HepG2 (cell line): ENCODE measurements around the gene SPP1. TPM values are rescaled to one million over a fixed set of nuclear protein-coding genes. Genes with fewer than 3 reads are reported as not detected.

Source experiments
- ATAC-seq: fragments of 200-7000 bp; cut with Tn5 transposase; 3 replicates; pipeline ENCODE4 v1.9.1; 2020; ENCODE audit warnings: mild to moderate bottlenecking, moderate library complexity
- Bru-seq: library from RNA; stranded (reverse); fragments of 400-500 nt; gene quantifications from one replicate; lab custom pipeline; 2021; lab: Mats Ljungman, UMichigan
- BruChase-seq, 2 experiments: library from RNA; stranded (reverse); fragments of 400-500 nt; gene quantifications; one replicate each; lab custom pipeline; 2021; lab: Mats Ljungman, UMichigan
- BruUV-seq: library from RNA; stranded (reverse); fragments of 400-500 nt; replicated peaks from 2 replicates; lab custom pipeline; 2021; lab: Mats Ljungman, UMichigan
- CTCF ChIA-PET: fragments of 300-600 bp; formaldehyde crosslinking; extraction: SDS; loops from one replicate; lab custom pipeline; 2021; ENCODE audit warnings: low total read pairs, inconsistent platforms, low intra/inter-chr PET ratio; lab: Yijun Ruan, JAX
- POLR2A ChIA-PET: fragments of 350-600 bp; sonication (Branson Sonifier 250); formaldehyde crosslinking; loops from one replicate; lab custom pipeline; 2020; ENCODE audit warnings: antibody characterized with exemption, inconsistent platforms; lab: Yijun Ruan, JAX
- DNase-seq: peaks from one replicate; pipeline ENCODE4 v3.0.0-alpha.2; 2015; ENCODE audit warnings: low spot score
- FAIRE-seq: peaks from 3 replicates; lab custom pipeline; 2011; peaks lifted over from hg19 to GRCh38; lab: Jason Lieb, UNC
- H2AFZ ChIP-seq: one replicate; pipeline ENCODE4 v1.6.1; 2011; ENCODE audit warnings: low read length, inconsistent platforms
- H3K27ac ChIP-seq: fragments of 300-600 bp; 3 replicates; pipeline ENCODE4 v1.8.0; 2011; ENCODE audit warnings: mixed run types, mild to moderate bottlenecking, mixed read lengths, low read length, inconsistent platforms; ENCODE audit not compliant: insufficient read depth; ENCODE audit errors: extremely low read length
- H3K27me3 ChIP-seq, 2 experiments: fragments of 200-600 bp in 1 of 2; 2 replicates in 1 of 2; 3 replicates in 1 of 2; pipeline versions ENCODE4 v1.6.0 to v1.8.0; 2011; ENCODE audit warnings: low read length in 2 of 2, mild to moderate bottlenecking in 2 of 2, moderate library complexity in 2 of 2, inconsistent platforms in 1 of 2; ENCODE audit not compliant: insufficient read depth in 2 of 2, control insufficient read depth in 1 of 2
- H3K36me3 ChIP-seq, 2 experiments: fragments of 200-600 bp in 1 of 2; replicated peaks in 1 of 2; 2 replicates in 1 of 2; 3 replicates in 1 of 2; pipeline versions ENCODE4 v1.5.1 to v1.8.0; 2011; ENCODE audit warnings: low read length in 2 of 2, inconsistent platforms in 1 of 2; ENCODE audit not compliant: insufficient read depth in 2 of 2, control insufficient read depth in 1 of 2
- H3K4me1 ChIP-seq: 2 replicates; pipeline ENCODE4 v1.5.1; 2012; ENCODE audit warnings: low read length, inconsistent platforms; ENCODE audit not compliant: insufficient read depth
- H3K4me2 ChIP-seq: 2 replicates; pipeline ENCODE4 v1.6.0; 2011; ENCODE audit warnings: low read depth, low read length, inconsistent platforms
- H3K4me3 ChIP-seq, 3 experiments: fragments of 200-600 bp in 1 of 3; sonication (generic), shearing (Covaris generic) in 1 of 3; replicated peaks in 1 of 3; 2 replicates each; pipeline ENCODE4 v1.5.1; 2011 to 2016; ENCODE audit warnings: low read length in 3 of 3, inconsistent platforms in 2 of 3, low read depth in 2 of 3, mild to moderate bottlenecking in 2 of 3, control low read depth in 1 of 3, mixed read lengths in 1 of 3; ENCODE audit not compliant: insufficient read depth in 1 of 3
- H3K79me2 ChIP-seq: one replicate; pipeline ENCODE4 v1.6.1; 2011; ENCODE audit warnings: low read length, inconsistent platforms; ENCODE audit not compliant: insufficient read depth
- H3K9ac ChIP-seq: 2 replicates; pipeline ENCODE4 v1.6.0; 2011; ENCODE audit warnings: mild to moderate bottlenecking, low read depth, low read length, inconsistent platforms; ENCODE audit not compliant: insufficient read depth
- H3K9me3 ChIP-seq: 2 replicates; pipeline ENCODE4 v1.5.1; 2012; ENCODE audit warnings: mild to moderate bottlenecking, low read length
- H4K20me1 ChIP-seq: 2 replicates; pipeline ENCODE4 v1.6.0; 2011; ENCODE audit warnings: inconsistent platforms, mild to moderate bottlenecking, low read length, moderate library complexity; ENCODE audit not compliant: insufficient read depth
- ATM ChIP-seq: fragments of 450-650 bp; IDR thresholded peaks from 2 replicates; pipeline ENCODE4 v1.7.1; 2017; ENCODE audit warnings: mild to moderate bottlenecking, borderline replicate concordance
- CCDC6 ChIP-seq: sonication (generic); formaldehyde crosslinking; IDR thresholded peaks from 2 replicates; pipeline ENCODE4 v1.8.1; 2022; ENCODE audit warnings: mild to moderate bottlenecking, missing genetic modification reagents, moderate library complexity
- GATAD1 ChIP-seq: IDR thresholded peaks from 2 replicates; pipeline ENCODE4 v1.6.1; 2016; ENCODE audit warnings: missing genetic modification reagents, missing compliant biosample characterization
- HDAC2 ChIP-seq: sonication (generic); formaldehyde crosslinking; IDR thresholded peaks from 2 replicates; pipeline ENCODE4 v1.4.0; 2020; ENCODE audit warnings: missing genetic modification reagents
- IRF2 ChIP-seq: IDR thresholded peaks from 2 replicates; pipeline ENCODE4 v1.6.1; 2018; ENCODE audit warnings: missing genetic modification reagents, missing compliant biosample characterization
- JUN ChIP-seq: sonication (generic); formaldehyde crosslinking; IDR thresholded peaks from 2 replicates; pipeline ENCODE4 v1.4.0; 2020; ENCODE audit warnings: mild to moderate bottlenecking, missing genetic modification reagents
- MEIS1 ChIP-seq: sonication (generic); formaldehyde crosslinking; IDR thresholded peaks from 2 replicates; pipeline ENCODE4 v1.9.0; 2021; ENCODE audit warnings: mild to moderate bottlenecking, missing genetic modification reagents, moderate library complexity, borderline replicate concordance
- POLR2AphosphoS5 ChIP-seq: IDR thresholded peaks from 2 replicates; pipeline ENCODE4 v1.6.1; 2012; ENCODE audit warnings: low read depth, low read length
- POLR2G ChIP-seq: fragments of 200-400 bp; formaldehyde crosslinking; IDR thresholded peaks from 2 replicates; pipeline ENCODE4 v1.6.1; 2018; ENCODE audit warnings: mild to moderate bottlenecking, low read depth, low read length, moderate library complexity
- SOX13 ChIP-seq, 3 experiments: fragments of 450-650 bp in 1 of 3; sonication (generic) in 1 of 3; formaldehyde crosslinking in 1 of 3; IDR thresholded peaks in 2 of 3; conservative IDR thresholded peaks in 1 of 3; 2 replicates each; pipeline versions ENCODE4 v1.5.0 to v1.6.1; 2016 to 2020; ENCODE audit warnings: antibody characterized with exemption in 1 of 3, mild to moderate bottlenecking in 1 of 3, missing compliant biosample characterization in 1 of 3, missing genetic modification reagents in 1 of 3, moderate library complexity in 1 of 3
- TARDBP ChIP-seq: sonication (generic); formaldehyde crosslinking; IDR thresholded peaks from 2 replicates; pipeline ENCODE4 v1.8.0; 2022; ENCODE audit warnings: mild to moderate bottlenecking, missing genetic modification reagents
- ZKSCAN1 ChIP-seq: fragments of 150-350 bp; IDR thresholded peaks from 2 replicates; pipeline ENCODE4 v1.6.1; 2014; ENCODE audit warnings: low read length
- ZNF138 ChIP-seq: sonication (generic); formaldehyde crosslinking; IDR thresholded peaks from 2 replicates; pipeline ENCODE4 v1.5.0; 2020; ENCODE audit warnings: mild to moderate bottlenecking, low read depth, missing genetic modification reagents
- ZNF282 ChIP-seq: fragments of 450-650 bp; IDR thresholded peaks from 2 replicates; pipeline ENCODE4 v1.6.1; 2018; ENCODE audit not compliant: partially characterized antibody
- ZNF292 ChIP-seq: sonication (generic); formaldehyde crosslinking; IDR thresholded peaks from 2 replicates; pipeline ENCODE4 v1.8.1; 2022; ENCODE audit warnings: mild to moderate bottlenecking, low read depth, missing genetic modification reagents, borderline replicate concordance
- ZNF3 ChIP-seq: IDR thresholded peaks from 2 replicates; pipeline ENCODE4 v1.7.0; 2017; ENCODE audit warnings: inconsistent platforms
- ZNF44 ChIP-seq: sonication (generic); formaldehyde crosslinking; IDR thresholded peaks from 2 replicates; pipeline ENCODE4 v1.5.1; 2020; ENCODE audit warnings: mild to moderate bottlenecking, missing genetic modification reagents
- ZNF563 ChIP-seq: sonication (generic); formaldehyde crosslinking; IDR thresholded peaks from 2 replicates; pipeline ENCODE4 v1.8.0; 2022; ENCODE audit warnings: mild to moderate bottlenecking, moderate library complexity, missing genetic modification reagents
- ZNF749 ChIP-seq: sonication (generic); formaldehyde crosslinking; IDR thresholded peaks from 2 replicates; pipeline ENCODE4 v1.8.0; 2022; ENCODE audit warnings: mild to moderate bottlenecking, missing genetic modification reagents, moderate library complexity, borderline replicate concordance
- WGBS: methylation state at CpG from one replicate; pipeline ENCODE4 v1.1.6; 2017; ENCODE audit warnings: low lambda C conversion rate; 5-methylcytosine and 5-hydroxymethylcytosine counted together
- in situ Hi-C: cut with HindIII; loops from 2 replicates; pipeline ENCODE4 v1.10.0; 2017; ENCODE audit warnings: low pct_unique_long_range_greater_than_20kb; ENCODE audit not compliant: extremely low pct_ligation_motif_present
- intact Hi-C: fragments of 100-400 bp; cut with micrococcal nuclease; formaldehyde crosslinking; loops from one replicate; pipeline ENCODE4 v1.10.0; 2022; ENCODE audit not compliant: unreplicated experiment
- long read RNA-seq, 2 experiments: library from RNA in 1 of 2; library from polyadenylated mRNA in 1 of 2; stranded (forward) in 1 of 2; unstranded in 1 of 2; transcript quantifications; one replicate each; pipeline ENCODE4 v2.0.0, GENCODE V29; 2019 to 2022
- polyA minus RNA-seq, 3 experiments: library from RNA; depleted of rRNA, polyadenylated mRNA; stranded (reverse); fragments of >200 nt; gene quantifications; 2 replicates each; pipeline ENCODE4 v1.2.3, GENCODE V29; 2011; ENCODE audit warnings: low replicate concordance in 1 of 3
- polyA plus RNA-seq, 8 experiments: library from polyadenylated mRNA; depleted of rRNA in 3 of 8; stranded (reverse) in 7 of 8; unstranded in 1 of 8; fragments of >200 nt; fragmentation: Illumina TruSeq in 4 of 8; extraction: Trizol in 4 of 8; gene quantifications; 2 replicates each; pipeline versions ENCODE4 v1.2.1 to v1.2.3, GENCODE V29; 2011 to 2016; ENCODE audit warnings: low read depth in 4 of 8, missing spikeins in 1 of 8, mixed read lengths in 1 of 8; ENCODE audit not compliant: insufficient read depth in 1 of 8
- total RNA-seq, 5 experiments: library from RNA; depleted of rRNA; stranded (reverse); fragments of >200 nt; fragmentation: Illumina TruSeq; extraction: Trizol; gene quantifications; 2 replicates each; pipeline ENCODE4 v1.2.3, GENCODE V29; 2016; ENCODE audit warnings: low read depth in 1 of 5
- TF ChIP-seq, protein P1 (sequence below): sonication (generic); formaldehyde crosslinking; IDR thresholded peaks from 2 replicates; pipeline ENCODE4 v1.5.0; 2020; ENCODE audit warnings: missing genetic modification reagents, mild to moderate bottlenecking, borderline replicate concordance

The SPP1 gene
- total RNA-seq (2016; rRNA removed; fragmentation: Illumina TruSeq; extraction: Trizol): 418 and 788 TPM in 2 replicates
- 44.1 and 44.9 TPM in 2 replicates for total RNA-seq (2016; cell fraction: cytosol; rRNA removed; fragmentation: Illumina TruSeq; extraction: Trizol; ENCODE audit: low read depth)
- total RNA-seq (2016; cell fraction: insoluble cytoplasmic fraction; rRNA removed; fragmentation: Illumina TruSeq; extraction: Trizol): 406 and 814 TPM in 2 replicates
- 68.4 and 71.3 TPM in 2 replicates for total RNA-seq (2016; cell fraction: membrane; rRNA removed; fragmentation: Illumina TruSeq; extraction: Trizol)
- 642 and 705 TPM in 2 replicates for total RNA-seq (2016; cell fraction: nucleus; rRNA removed; fragmentation: Illumina TruSeq; extraction: Trizol)
- 258 and 682 TPM in 2 replicates for polyA plus RNA-seq (2011; rRNA removed)
- polyA plus RNA-seq (2011; cell fraction: cytosol; rRNA removed): 285 and 477 TPM in 2 replicates
- polyA plus RNA-seq (2011; cell fraction: nucleus; rRNA removed): 82.2 and 146 TPM in 2 replicates
- polyA plus RNA-seq (2012): 66.0 and 113 TPM in 2 replicates
- 58.0 and 61.3 TPM in 2 replicates for polyA plus RNA-seq (2016; cell fraction: cytosol; fragmentation: Illumina TruSeq; extraction: Trizol; ENCODE audit: low read depth)
- 480 and 506 TPM in 2 replicates for polyA plus RNA-seq (2016; cell fraction: insoluble cytoplasmic fraction; fragmentation: Illumina TruSeq; extraction: Trizol; ENCODE audit: low read depth)
- 68.7 and 70.1 TPM in 2 replicates for polyA plus RNA-seq (2016; cell fraction: membrane; fragmentation: Illumina TruSeq; extraction: Trizol; ENCODE audit: low read depth)
- polyA plus RNA-seq (2016; cell fraction: nucleus; fragmentation: Illumina TruSeq; extraction: Trizol; ENCODE audit: insufficient read depth, low read depth): 1,156 and 1,237 TPM in 2 replicates
- 457 TPM in 1 of 2 replicates, not detected in the other for polyA minus RNA-seq (2011; rRNA and poly(A)+ RNA removed; ENCODE audit: low replicate concordance)
- 146 and 227 TPM in 2 replicates for polyA minus RNA-seq (2011; cell fraction: cytosol; rRNA and poly(A)+ RNA removed)
- 50.8 and 72.7 TPM in 2 replicates for polyA minus RNA-seq (2011; cell fraction: nucleus; rRNA and poly(A)+ RNA removed)
- Bru-seq, nascent RNA: percentile 94 among the genes with signal in this experiment
- percentile 92 among the genes with signal in this experiment for BruChase-seq, experiment 1, labeled RNA remaining after a 6-hour chase
- BruChase-seq, experiment 2, labeled RNA remaining after a 2-hour chase: percentile 89 among the genes with signal in this experiment
- long read RNA-seq, experiment 1, transcript SPP1-201 (6 exons, 1,581 nt): minor isoform, 78 of 271 reads
- long read RNA-seq, experiment 1, transcript SPP1-203 (7 exons, 1,473 nt): major isoform, 171 of 271 reads
- long read RNA-seq, experiment 1, partial matches to known transcripts: 16 of 271 reads
- long read RNA-seq, experiment 1, other reads (novel, unspliced or antisense): 2 of 271 reads
- long read RNA-seq, experiment 2, transcript SPP1-201 (6 exons, 1,581 nt): minor isoform, 44 of 278 reads
- long read RNA-seq, experiment 2, transcript SPP1-203 (7 exons, 1,473 nt): major isoform, 126 of 278 reads
- long read RNA-seq, experiment 2, partial matches to known transcripts: 96 of 278 reads
- long read RNA-seq, experiment 2, other reads (novel, unspliced or antisense): 8 of 278 reads

DNA sequence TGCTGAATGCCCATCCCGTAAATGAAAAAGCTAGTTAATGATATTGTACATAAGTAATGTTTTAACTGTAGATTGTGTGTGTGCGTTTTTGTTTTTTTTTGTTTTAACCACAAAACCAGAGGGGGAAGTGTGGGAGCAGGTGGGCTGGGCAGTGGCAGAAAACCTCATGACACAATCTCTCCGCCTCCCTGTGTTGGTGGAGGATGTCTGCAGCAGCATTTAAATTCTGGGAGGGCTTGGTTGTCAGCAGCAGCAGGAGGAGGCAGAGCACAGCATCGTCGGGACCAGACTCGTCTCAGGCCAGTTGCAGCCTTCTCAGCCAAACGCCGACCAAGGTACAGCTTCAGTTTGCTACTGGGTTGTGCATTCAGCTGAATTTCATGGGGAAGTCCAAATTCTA is at the start of gene SPP1:
SPP1 (plus strand) TSS at position 249 of the 400 bp plus-strand sequence. CDS start 1,182 bp downstream, outside the sequence.
- Histone ChIP-seq H3K9me3 (no peaks in the 10 kb centered on the region), H3K27ac (peak within 1 kb of the TSS; percentile 46), H3K4me2 (peak within 1 kb of the TSS; percentile 90), H3K36me3 (peaks cover 0 to 1% of the 10 kb centered on the region in 2 experiments; a peak in 3 of 5 replicates), H4K20me1 (no peaks in the 10 kb centered on the region), H3K27me3 (no peaks in the 10 kb centered on the region), H3K9ac (peak within 1 kb of the TSS; percentile 42), H2AFZ (peak within 1 kb of the TSS; percentile 84), H3K4me1 (peaks cover 68% of the 10 kb centered on the region), H3K79me2 (peaks cover 15% of the 10 kb centered on the region), H3K4me3 (peak within 1 kb of the TSS; percentile 37 to 73 (median 63))
- DNase-seq: peak; percentile 66
- CTCF ChIA-PET: interaction anchor here (5.3 kb wide), 1 partner anchor 122 kb away, joined by 67 read pairs; no protein-coding TSS in a partner anchor
- no TSS peak for BruUV-seq
- 3% methylated on average over 8 of the region's 8 CpGs for WGBS
- POLR2A ChIA-PET: no interaction called here
- intact Hi-C loops (loop anchor here (5.0 kb wide), 1 partner anchor 237 kb away; no protein-coding TSS in a partner anchor), in situ Hi-C loops (loop anchor here (5.0 to 25.0 kb wide), 3 partner anchors 118 to 438 kb away; partner anchors contain the start of gene SPARCL1)
- peak; percentile 97 for ATAC-seq
- peak; percentile 86 for FAIRE-seq
- TF ChIP-seq HDAC2 (CRISPR knock-in tag): 0 out of 2 replicates have a peak, but pooled peaks have one; percentile 17
- no peak for TF ChIP-seq ZNF563 (CRISPR knock-in tag)
- peak; percentile 91 for TF ChIP-seq POLR2G
- 0 out of 2 replicates have a peak, but pooled peaks have one; percentile 40 for TF ChIP-seq IRF2 (CRISPR knock-in tag)
- TF ChIP-seq ZKSCAN1: no peak
- no peak for TF ChIP-seq ZNF3 (CRISPR knock-in tag)
- no peak for TF ChIP-seq ZNF138 (CRISPR knock-in tag)
- no peak for TF ChIP-seq CCDC6 (CRISPR knock-in tag)
- peak; percentile 71; the same call in 1 of the 2 replicates for TF ChIP-seq ZNF292 (CRISPR knock-in tag)
- no peak for TF ChIP-seq ZNF749 (CRISPR knock-in tag)
- no peak for TF ChIP-seq ZNF44 (CRISPR knock-in tag)
- TF ChIP-seq ZNF282: no peak
- TF ChIP-seq ATM: no peak
- TF ChIP-seq POLR2AphosphoS5: peak; percentile 24; the same call in 1 of the 2 replicates
- no peak for TF ChIP-seq TARDBP (CRISPR knock-in tag)
- no peak for TF ChIP-seq JUN (CRISPR knock-in tag)
- no peak for TF ChIP-seq GATAD1 (CRISPR knock-in tag)
- TF ChIP-seq MEIS1 (CRISPR knock-in tag): no peak
- TF ChIP-seq, protein P1, sequence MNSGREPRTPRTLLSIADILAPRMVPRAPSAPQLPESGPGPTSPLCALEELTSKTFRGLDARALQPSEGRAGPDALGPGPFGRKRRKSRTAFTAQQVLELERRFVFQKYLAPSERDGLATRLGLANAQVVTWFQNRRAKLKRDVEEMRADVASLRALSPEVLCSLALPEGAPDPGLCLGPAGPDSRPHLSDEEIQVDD: no peak
- TF ChIP-seq SOX13 (IDR thresholded peaks at IDR 0.05): no peak
- TF ChIP-seq SOX13 (CRISPR knock-in tag; conservative IDR thresholded peaks at IDR 0.05 in 1 of 2, IDR thresholded peaks at IDR 0.05 in 1 of 2): no peak
